WTC11 (cell line): ENCODE measurements around the gene NR0B2. TPM values are rescaled to one million over a fixed set of nuclear protein-coding genes. Genes with fewer than 3 reads are reported as not detected.

Source experiments
- ATAC-seq: fragments of 200-7000 bp; cut with Tn5 transposase; 2 replicates; pipeline ENCODE4 v1.10.0; 2021; ENCODE audit warnings: mild to moderate bottlenecking, moderate library complexity
- CTCF ChIA-PET: fragments of 300-600 bp; sonication (Branson Sonifier 250); formaldehyde crosslinking; loops from one replicate; lab custom pipeline; 2021; ENCODE audit warnings: antibody characterized with exemption; lab: Charles Lee
- POLR2A ChIA-PET: fragments of 350-600 bp; sonication (Branson Sonifier 250); formaldehyde crosslinking; loops from one replicate; lab custom pipeline; 2021; ENCODE audit warnings: antibody characterized with exemption; lab: Charles Lee
- DNase-seq: peaks from one replicate; pipeline ENCODE4 v3.0.0; 2021; ENCODE audit warnings: low spot score
- H3K27ac Mint-ChIP-seq: 2 replicates; pipeline ENCODE4 v1.8.0; 2021; ENCODE audit warnings: mixed read lengths
- H3K27me3 Mint-ChIP-seq: 2 replicates; pipeline ENCODE4 v1.8.0; 2021; ENCODE audit warnings: low read depth, mild to moderate bottlenecking, moderate library complexity, mixed read lengths
- H3K36me3 Mint-ChIP-seq: 2 replicates; pipeline ENCODE4 v1.8.0; 2021; ENCODE audit warnings: mixed read lengths
- H3K4me1 Mint-ChIP-seq: 2 replicates; pipeline ENCODE4 v1.8.0; 2022; ENCODE audit warnings: mixed read lengths
- H3K4me3 Mint-ChIP-seq: 2 replicates; pipeline ENCODE4 v1.8.0; 2021; ENCODE audit warnings: mild to moderate bottlenecking, moderate library complexity, mixed read lengths
- H3K9me3 Mint-ChIP-seq: 2 replicates; pipeline ENCODE4 v1.8.0; 2021; ENCODE audit warnings: mixed read lengths
- CREM ChIP-seq: sonication (generic); formaldehyde crosslinking; IDR thresholded peaks from 2 replicates; pipeline ENCODE4 v1.8.1; 2022; ENCODE audit warnings: mild to moderate bottlenecking, missing genetic modification reagents, moderate library complexity
- E2F4 ChIP-seq: sonication (generic); formaldehyde crosslinking; IDR thresholded peaks from 2 replicates; pipeline ENCODE4 v1.8.1; 2022; ENCODE audit warnings: low read depth, mild to moderate bottlenecking, moderate library complexity, missing genetic modification reagents, borderline replicate concordance
- GTF2I ChIP-seq: fragments of 250-450 bp; sonication (Bioruptor Pico); conservative IDR thresholded peaks from 2 replicates; pipeline ENCODE4 v1.4.0; 2021; ENCODE audit warnings: mild to moderate bottlenecking
- KAT7 ChIP-seq: sonication (generic); formaldehyde crosslinking; IDR thresholded peaks from 2 replicates; pipeline ENCODE4 v1.8.1; 2023; ENCODE audit warnings: missing genetic modification reagents, mild to moderate bottlenecking, borderline replicate concordance
- NFATC4 ChIP-seq: fragments of 250-450 bp; sonication (Bioruptor Pico); IDR thresholded peaks from 2 replicates; pipeline ENCODE4 v1.9.0; 2021; ENCODE audit warnings: mild to moderate bottlenecking
- PRRX2 ChIP-seq: fragments of 250-450 bp; sonication (Bioruptor Pico); IDR thresholded peaks from 2 replicates; pipeline ENCODE4 v1.8.0; 2021; ENCODE audit warnings: mild to moderate bottlenecking
- RORB ChIP-seq: fragments of 250-450 bp; sonication (Bioruptor Pico); IDR thresholded peaks from 2 replicates; pipeline ENCODE4 v1.9.0; 2021; ENCODE audit warnings: mild to moderate bottlenecking
- SMAD3 ChIP-seq: sonication (generic); formaldehyde crosslinking; IDR thresholded peaks from 2 replicates; pipeline ENCODE4 v1.8.0; 2022; ENCODE audit warnings: missing genetic modification reagents, mild to moderate bottlenecking, borderline replicate concordance
- STAT6 ChIP-seq: sonication (generic); formaldehyde crosslinking; conservative IDR thresholded peaks from 2 replicates; pipeline ENCODE4 v1.8.1; 2023; ENCODE audit warnings: mild to moderate bottlenecking, low read depth, missing genetic modification reagents, moderate library complexity
- USF2 ChIP-seq: sonication (generic); formaldehyde crosslinking; IDR thresholded peaks from 2 replicates; pipeline ENCODE4 v1.8.1; 2023; ENCODE audit warnings: mild to moderate bottlenecking, missing genetic modification reagents, moderate library complexity
- ZMAT4 ChIP-seq: fragments of 250-450 bp; sonication (Bioruptor Pico); IDR thresholded peaks from 2 replicates; pipeline ENCODE4 v1.9.0; 2021; ENCODE audit warnings: mild to moderate bottlenecking
- ZNF396 ChIP-seq: fragments of 250-450 bp; sonication (Bioruptor Pico); IDR thresholded peaks from 2 replicates; pipeline ENCODE4 v1.8.0; 2021; ENCODE audit warnings: mild to moderate bottlenecking, moderate library complexity, borderline replicate concordance
- ZNF416 ChIP-seq: fragments of 250-450 bp; sonication (Bioruptor Pico); IDR thresholded peaks from 2 replicates; pipeline ENCODE4 v1.9.0; 2021; ENCODE audit warnings: mild to moderate bottlenecking, inconsistent platforms
- ZNF423 ChIP-seq: fragments of 250-450 bp; sonication (Bioruptor Pico); IDR thresholded peaks from 2 replicates; pipeline ENCODE4 v2.1.2; 2022; ENCODE audit warnings: mild to moderate bottlenecking, moderate library complexity
- ZNF425 ChIP-seq: fragments of 250-450 bp; sonication (Bioruptor Pico); conservative IDR thresholded peaks from 2 replicates; pipeline ENCODE4 v1.9.0; 2021; ENCODE audit warnings: mild to moderate bottlenecking
- total RNA-seq: library from RNA; stranded (reverse); gene quantifications from 3 replicates; pipeline ENCODE4 v1.2.3, GENCODE V29; 2021
- TF ChIP-seq, protein P1 (sequence below): sonication (generic); formaldehyde crosslinking; IDR thresholded peaks from 2 replicates; pipeline ENCODE4 v1.8.0; 2022; ENCODE audit warnings: mild to moderate bottlenecking, missing genetic modification reagents
- TF ChIP-seq, protein P2 (sequence below): sonication (generic); formaldehyde crosslinking; IDR thresholded peaks from 2 replicates; pipeline ENCODE4 v1.8.0; 2022; ENCODE audit warnings: missing genetic modification reagents
- TF ChIP-seq, protein P3 (sequence below): sonication (generic); formaldehyde crosslinking; IDR thresholded peaks from 2 replicates; pipeline ENCODE4 v1.8.0; 2023; ENCODE audit warnings: missing genetic modification reagents, mild to moderate bottlenecking, borderline replicate concordance

The NR0B2 gene
- total RNA-seq, 1 experiment from 2014 or later, result not detected

DNA sequence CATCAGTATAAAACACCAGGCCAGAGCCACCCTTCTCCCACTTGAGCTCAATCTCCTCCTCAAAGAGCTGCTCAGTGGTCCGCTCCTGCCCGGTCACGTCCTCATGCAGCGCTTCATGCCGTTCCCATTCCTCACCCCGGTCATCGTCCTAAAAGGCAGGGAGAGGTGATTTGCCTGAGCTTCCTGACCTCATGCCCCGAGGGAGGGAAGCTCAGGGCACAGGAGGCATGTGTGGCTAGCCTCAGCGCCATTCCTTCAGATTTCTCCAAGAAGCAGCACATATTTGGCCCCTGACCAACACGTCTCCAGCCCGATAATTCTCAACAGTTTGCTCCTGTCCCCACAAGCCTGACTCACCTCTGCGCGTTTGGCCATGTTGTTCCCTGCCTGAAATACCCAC lies 19.5 kb downstream of the NR0B2 start (continued):
- TF ChIP-seq ZMAT4 (CRISPR knock-in tag) (no peak), ZNF423 (CRISPR knock-in tag) (no peak), GTF2I (CRISPR knock-in tag) (no peak), STAT6 (CRISPR knock-in tag) (no peak)
- TF ChIP-seq, protein P1, sequence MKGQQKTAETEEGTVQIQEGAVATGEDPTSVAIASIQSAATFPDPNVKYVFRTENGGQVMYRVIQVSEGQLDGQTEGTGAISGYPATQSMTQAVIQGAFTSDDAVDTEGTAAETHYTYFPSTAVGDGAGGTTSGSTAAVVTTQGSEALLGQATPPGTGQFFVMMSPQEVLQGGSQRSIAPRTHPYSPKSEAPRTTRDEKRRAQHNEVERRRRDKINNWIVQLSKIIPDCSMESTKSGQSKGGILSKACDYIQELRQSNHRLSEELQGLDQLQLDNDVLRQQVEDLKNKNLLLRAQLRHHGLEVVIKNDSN (CRISPR knock-in tag), result no peak
- TF ChIP-seq, protein P2, sequence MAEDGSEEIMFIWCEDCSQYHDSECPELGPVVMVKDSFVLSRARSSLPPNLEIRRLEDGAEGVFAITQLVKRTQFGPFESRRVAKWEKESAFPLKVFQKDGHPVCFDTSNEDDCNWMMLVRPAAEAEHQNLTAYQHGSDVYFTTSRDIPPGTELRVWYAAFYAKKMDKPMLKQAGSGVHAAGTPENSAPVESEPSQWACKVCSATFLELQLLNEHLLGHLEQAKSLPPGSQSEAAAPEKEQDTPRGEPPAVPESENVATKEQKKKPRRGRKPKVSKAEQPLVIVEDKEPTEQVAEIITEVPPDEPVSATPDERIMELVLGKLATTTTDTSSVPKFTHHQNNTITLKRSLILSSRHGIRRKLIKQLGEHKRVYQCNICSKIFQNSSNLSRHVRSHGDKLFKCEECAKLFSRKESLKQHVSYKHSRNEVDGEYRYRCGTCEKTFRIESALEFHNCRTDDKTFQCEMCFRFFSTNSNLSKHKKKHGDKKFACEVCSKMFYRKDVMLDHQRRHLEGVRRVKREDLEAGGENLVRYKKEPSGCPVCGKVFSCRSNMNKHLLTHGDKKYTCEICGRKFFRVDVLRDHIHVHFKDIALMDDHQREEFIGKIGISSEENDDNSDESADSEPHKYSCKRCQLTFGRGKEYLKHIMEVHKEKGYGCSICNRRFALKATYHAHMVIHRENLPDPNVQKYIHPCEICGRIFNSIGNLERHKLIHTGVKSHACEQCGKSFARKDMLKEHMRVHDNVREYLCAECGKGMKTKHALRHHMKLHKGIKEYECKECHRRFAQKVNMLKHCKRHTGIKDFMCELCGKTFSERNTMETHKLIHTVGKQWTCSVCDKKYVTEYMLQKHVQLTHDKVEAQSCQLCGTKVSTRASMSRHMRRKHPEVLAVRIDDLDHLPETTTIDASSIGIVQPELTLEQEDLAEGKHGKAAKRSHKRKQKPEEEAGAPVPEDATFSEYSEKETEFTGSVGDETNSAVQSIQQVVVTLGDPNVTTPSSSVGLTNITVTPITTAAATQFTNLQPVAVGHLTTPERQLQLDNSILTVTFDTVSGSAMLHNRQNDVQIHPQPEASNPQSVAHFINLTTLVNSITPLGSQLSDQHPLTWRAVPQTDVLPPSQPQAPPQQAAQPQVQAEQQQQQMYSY (CRISPR knock-in tag), result no peak
- TF ChIP-seq, all 79 proteins: peak for 0

DNA sequence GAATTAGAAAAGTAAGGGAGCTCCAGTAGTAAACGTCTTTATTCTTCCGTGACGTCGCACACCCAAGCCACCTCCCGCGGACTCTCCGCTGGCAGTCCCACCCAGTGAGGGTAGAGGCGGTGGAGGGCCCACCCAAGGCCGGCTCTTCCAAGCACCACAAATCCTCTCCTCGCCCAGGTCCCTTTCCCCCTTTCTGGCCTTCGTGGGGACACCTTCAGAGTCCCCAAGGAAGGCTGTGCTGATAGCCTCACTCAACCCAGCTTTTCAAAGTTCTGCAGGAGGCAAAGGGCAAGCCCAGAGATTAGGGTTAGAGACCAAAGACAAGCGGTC lies 23.3 kb downstream of the NR0B2 start:
- Mint-ChIP-seq H3K4me3 (peak overlapping the region; percentile 97), H3K36me3 (peaks cover 42% of the 10 kb centered on the region), H3K27me3 (no peaks in the 10 kb centered on the region), H3K9me3 (no peaks in the 10 kb centered on the region), H3K27ac (peak overlapping the region; percentile 87), H3K4me1 (peaks cover 8% of the 10 kb centered on the region)
- DNase-seq (no peak), ATAC-seq (peak; percentile 54)
- CTCF ChIA-PET, result interaction anchor here (0.6 to 2.1 kb wide), 10 partner anchors 10 to 352 kb away, joined by 3 to 11 read pairs (median 4); partner anchors contain the start of genes GPATCH3 and NR0B2
- POLR2A ChIA-PET, result interaction anchor here (0.7 to 1.8 kb wide), 4 partner anchors 10 to 117 kb away, joined by 3 to 15 read pairs (median 8); partner anchors contain the start of gene GPATCH3
- TF ChIP-seq, protein P3, sequence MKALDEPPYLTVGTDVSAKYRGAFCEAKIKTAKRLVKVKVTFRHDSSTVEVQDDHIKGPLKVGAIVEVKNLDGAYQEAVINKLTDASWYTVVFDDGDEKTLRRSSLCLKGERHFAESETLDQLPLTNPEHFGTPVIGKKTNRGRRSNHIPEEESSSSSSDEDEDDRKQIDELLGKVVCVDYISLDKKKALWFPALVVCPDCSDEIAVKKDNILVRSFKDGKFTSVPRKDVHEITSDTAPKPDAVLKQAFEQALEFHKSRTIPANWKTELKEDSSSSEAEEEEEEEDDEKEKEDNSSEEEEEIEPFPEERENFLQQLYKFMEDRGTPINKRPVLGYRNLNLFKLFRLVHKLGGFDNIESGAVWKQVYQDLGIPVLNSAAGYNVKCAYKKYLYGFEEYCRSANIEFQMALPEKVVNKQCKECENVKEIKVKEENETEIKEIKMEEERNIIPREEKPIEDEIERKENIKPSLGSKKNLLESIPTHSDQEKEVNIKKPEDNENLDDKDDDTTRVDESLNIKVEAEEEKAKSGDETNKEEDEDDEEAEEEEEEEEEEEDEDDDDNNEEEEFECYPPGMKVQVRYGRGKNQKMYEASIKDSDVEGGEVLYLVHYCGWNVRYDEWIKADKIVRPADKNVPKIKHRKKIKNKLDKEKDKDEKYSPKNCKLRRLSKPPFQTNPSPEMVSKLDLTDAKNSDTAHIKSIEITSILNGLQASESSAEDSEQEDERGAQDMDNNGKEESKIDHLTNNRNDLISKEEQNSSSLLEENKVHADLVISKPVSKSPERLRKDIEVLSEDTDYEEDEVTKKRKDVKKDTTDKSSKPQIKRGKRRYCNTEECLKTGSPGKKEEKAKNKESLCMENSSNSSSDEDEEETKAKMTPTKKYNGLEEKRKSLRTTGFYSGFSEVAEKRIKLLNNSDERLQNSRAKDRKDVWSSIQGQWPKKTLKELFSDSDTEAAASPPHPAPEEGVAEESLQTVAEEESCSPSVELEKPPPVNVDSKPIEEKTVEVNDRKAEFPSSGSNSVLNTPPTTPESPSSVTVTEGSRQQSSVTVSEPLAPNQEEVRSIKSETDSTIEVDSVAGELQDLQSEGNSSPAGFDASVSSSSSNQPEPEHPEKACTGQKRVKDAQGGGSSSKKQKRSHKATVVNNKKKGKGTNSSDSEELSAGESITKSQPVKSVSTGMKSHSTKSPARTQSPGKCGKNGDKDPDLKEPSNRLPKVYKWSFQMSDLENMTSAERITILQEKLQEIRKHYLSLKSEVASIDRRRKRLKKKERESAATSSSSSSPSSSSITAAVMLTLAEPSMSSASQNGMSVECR (CRISPR knock-in tag), result no peak
- TF ChIP-seq CREM (CRISPR knock-in tag), result no peak
- no peak for TF ChIP-seq NFATC4 (CRISPR knock-in tag)
- TF ChIP-seq ZNF416, result no peak
- no peak for TF ChIP-seq ZNF396
- TF ChIP-seq, protein P1 (CRISPR knock-in tag), result no peak
- TF ChIP-seq KAT7 (CRISPR knock-in tag), result no peak
- TF ChIP-seq E2F4 (CRISPR knock-in tag), result no peak
- TF ChIP-seq SMAD3 (CRISPR knock-in tag), result no peak
- TF ChIP-seq PRRX2 (CRISPR knock-in tag), result no peak
- TF ChIP-seq ZNF425 (CRISPR knock-in tag), result no peak
- TF ChIP-seq RORB (CRISPR knock-in tag), result no peak
- no peak for TF ChIP-seq USF2 (CRISPR knock-in tag)
